ENCODE data around the gene PDE4B.

- no peak for TF ChIP-seq POLR2A (IDR thresholded peaks at IDR 0.05; ENCODE audit: low read length)
- no peak for TF ChIP-seq GATA1 (IDR thresholded peaks at IDR 0.05; ENCODE audit: low read depth, low read length)
Observed at GRCh38 chr1:66273656-66274055, 481.0 kb downstream of the PDE4B start.

Data from erythroblast (primary cell).